ENCODE measurements around the gene BMP8B.

BMP8B gene

DNA sequence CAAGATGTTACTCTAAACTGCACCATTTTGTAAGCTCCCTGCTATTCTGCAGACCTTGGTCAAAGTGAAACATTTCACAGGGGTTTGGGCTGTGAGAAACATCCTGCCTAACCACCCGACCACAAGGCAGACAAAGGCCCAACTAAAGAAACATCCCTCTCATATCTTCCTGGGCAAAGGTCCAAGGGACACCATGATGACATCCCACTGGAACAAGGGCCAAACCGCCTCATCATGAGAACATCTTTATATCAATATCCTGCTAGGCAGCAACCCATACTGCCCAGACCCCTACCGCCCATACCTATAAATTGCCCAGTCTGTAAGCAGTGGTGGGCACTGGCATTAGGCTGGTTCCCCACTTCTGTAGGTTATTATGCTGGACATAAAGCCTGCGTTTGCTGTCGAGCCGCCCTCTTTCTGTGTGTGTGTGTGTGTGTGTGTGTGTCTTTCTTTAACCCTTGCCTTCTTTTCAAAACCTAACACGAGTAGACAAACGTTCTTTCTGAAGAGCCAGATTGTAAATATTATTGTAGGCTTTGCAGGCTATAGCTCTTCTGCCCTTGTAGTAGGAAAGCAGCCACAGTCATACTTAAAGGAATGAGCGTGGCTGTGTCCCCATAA lies 51.0 kb downstream of the BMP8B start:
- Histone ChIP-seq H3K4me3 (replicated peaks; ENCODE audit: low read depth, low read length) (no peak overlapping the region), H3K36me3 (ENCODE audit: control insufficient read depth, insufficient read depth, low read length) (peaks cover 4% of the 10 kb centered on the region; the same call in 1 of the 2 replicates), H3K27me3 (replicated peaks; ENCODE audit: control insufficient read depth, insufficient read depth, low read length) (no peaks in the 10 kb centered on the region)
- no peak for DNase-seq (ENCODE audit: extremely low read depth, insufficient read length)
- TF ChIP-seq CTCF (IDR thresholded peaks at IDR 0.05; ENCODE audit: insufficient read depth, low read length, poor library complexity, severe bottlenecking) = no peak

DNA sequence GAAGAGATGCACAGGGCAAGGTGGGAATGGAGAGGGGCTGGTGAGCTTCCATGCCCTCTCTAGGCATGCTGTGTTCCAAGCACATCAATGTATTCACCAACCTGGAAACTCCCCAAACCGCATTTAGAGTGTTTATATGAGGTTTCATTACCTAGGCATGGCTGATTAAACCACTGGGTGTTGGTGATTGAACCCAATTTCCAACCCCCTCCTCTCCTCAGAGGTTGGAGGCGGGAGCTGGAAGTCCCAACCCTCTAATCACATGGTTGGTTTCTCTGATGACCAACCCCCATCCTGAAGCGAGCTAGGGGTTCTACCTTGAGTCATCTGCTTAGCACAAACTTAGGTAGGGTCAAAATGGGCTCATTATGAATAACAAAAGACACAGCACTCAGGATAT lies 52.9 kb downstream of the BMP8B start:
- TF ChIP-seq CTCF (IDR thresholded peaks at IDR 0.05; ENCODE audit: insufficient read depth, low read length, poor library complexity, severe bottlenecking) = no peak
- no peaks in the 10 kb centered on the region for H3K27me3 ChIP-seq (replicated peaks; ENCODE audit: control insufficient read depth, insufficient read depth, low read length)
- no peak for DNase-seq (ENCODE audit: extremely low read depth, insufficient read length)

GRCh38 chr1:39733161-39733560 lies 55.5 kb downstream of the BMP8B start:
- Histone ChIP-seq H3K27me3 (replicated peaks; ENCODE audit: control insufficient read depth, insufficient read depth, low read length) (no peaks in the 10 kb centered on the region), H3K4me3 (replicated peaks; ENCODE audit: low read depth, low read length) (no peak overlapping the region), H3K36me3 (ENCODE audit: control insufficient read depth, insufficient read depth, low read length) (no peaks in the 10 kb centered on the region)
- no peak for TF ChIP-seq CTCF (IDR thresholded peaks at IDR 0.05; ENCODE audit: insufficient read depth, low read length, poor library complexity, severe bottlenecking)
- DNase-seq (ENCODE audit: extremely low read depth, insufficient read length) = no peak

More for the DNA sequence above, 52.9 kb downstream of the BMP8B start:
- Histone ChIP-seq H3K4me3 (replicated peaks; ENCODE audit: low read depth, low read length) (no peak overlapping the region), H3K36me3 (ENCODE audit: control insufficient read depth, insufficient read depth, low read length) (no peaks in the 10 kb centered on the region)

- H3K27me3 ChIP-seq (replicated peaks; ENCODE audit: control insufficient read depth, insufficient read depth, low read length) = no peaks in the 10 kb centered on the region
- no peak for DNase-seq (ENCODE audit: extremely low read depth, insufficient read length)
- no peak overlapping the region for H3K4me3 ChIP-seq (replicated peaks; ENCODE audit: low read depth, low read length)
- H3K36me3 ChIP-seq (ENCODE audit: control insufficient read depth, insufficient read depth, low read length) = no peaks in the 10 kb centered on the region
- no peak for TF ChIP-seq CTCF (IDR thresholded peaks at IDR 0.05; ENCODE audit: insufficient read depth, low read length, poor library complexity, severe bottlenecking)
Measured at GRCh38 chr1:39732730-39733129, 55.9 kb downstream of the BMP8B start.

DNA sequence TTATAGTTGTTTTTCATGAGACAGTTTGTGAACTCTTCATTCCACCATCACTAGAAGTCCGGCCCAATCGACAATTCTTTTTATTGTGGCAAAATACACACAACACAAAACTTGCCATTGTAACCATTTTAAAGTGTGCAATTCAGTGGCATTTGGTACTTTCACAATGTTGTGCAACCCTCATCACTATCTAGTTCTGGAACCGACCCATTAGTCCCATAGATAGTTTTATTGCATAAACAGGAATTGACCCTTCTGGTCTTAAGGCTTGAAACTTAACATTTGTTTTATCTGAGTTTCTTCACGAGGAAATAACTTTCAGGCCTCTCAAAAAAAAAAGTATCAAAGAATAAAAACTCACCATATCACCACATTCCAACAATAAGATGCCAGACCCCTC lies 58.8 kb downstream of the BMP8B start:
- H3K4me3 ChIP-seq (replicated peaks; ENCODE audit: low read depth, low read length) = no peak overlapping the region
- DNase-seq (ENCODE audit: extremely low read depth, insufficient read length) = no peak
- no peaks in the 10 kb centered on the region for H3K27me3 ChIP-seq (replicated peaks; ENCODE audit: control insufficient read depth, insufficient read depth, low read length)
- no peak for TF ChIP-seq CTCF (IDR thresholded peaks at IDR 0.05; ENCODE audit: insufficient read depth, low read length, poor library complexity, severe bottlenecking)
- no peaks in the 10 kb centered on the region for H3K36me3 ChIP-seq (ENCODE audit: control insufficient read depth, insufficient read depth, low read length)

DNA sequence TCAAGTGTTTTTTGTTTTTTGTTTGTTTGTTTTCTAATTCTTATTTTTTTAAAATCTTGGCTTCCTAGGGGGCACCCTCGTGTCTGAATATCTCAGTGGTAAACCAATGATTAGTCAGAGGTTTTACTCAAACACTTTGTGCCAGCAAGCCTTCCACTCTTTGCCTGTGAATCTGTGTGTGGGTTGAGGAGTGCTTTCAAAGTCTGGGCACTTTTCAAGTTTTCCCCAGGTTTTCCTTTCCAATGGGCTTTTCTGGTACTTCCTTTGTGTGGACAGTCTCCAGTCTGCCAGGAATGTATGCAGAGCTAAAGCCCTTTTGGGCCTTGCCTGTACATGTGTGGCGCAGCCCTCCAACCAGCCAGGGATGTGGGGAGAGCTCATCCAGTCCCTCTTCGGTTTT lies 59.6 kb downstream of the BMP8B start:
- no peak for TF ChIP-seq CTCF (IDR thresholded peaks at IDR 0.05; ENCODE audit: insufficient read depth, low read length, poor library complexity, severe bottlenecking)
- Histone ChIP-seq H3K27me3 (replicated peaks; ENCODE audit: control insufficient read depth, insufficient read depth, low read length) (no peaks in the 10 kb centered on the region), H3K36me3 (ENCODE audit: control insufficient read depth, insufficient read depth, low read length) (no peaks in the 10 kb centered on the region), H3K4me3 (replicated peaks; ENCODE audit: low read depth, low read length) (no peak overlapping the region)
- DNase-seq (ENCODE audit: extremely low read depth, insufficient read length) = no peak

Data from GM06990 (cell line).